ENCODE measurements around the gene NLRP5.

- no peak for TF ChIP-seq CTCF (IDR thresholded peaks at IDR 0.05)
- no peak for TF ChIP-seq POLR2AphosphoS5 (IDR thresholded peaks at IDR 0.05; ENCODE audit: insufficient read depth in 1 of 2, low read depth in 1 of 2)
Measured at GRCh38 chr19:56101095-56101494, 114.5 kb downstream of the NLRP5 start.

Data from vagina (tissue), 2 donors.